SK-N-SH (cell line): ENCODE data around the gene GRWD1. TPM values are rescaled to one million over a fixed set of nuclear protein-coding genes. Genes with fewer than 3 reads are reported as not detected.
A peak's percentile ranks its signal among the peaks of the same experiment; 100 is the strongest.

ENCODE experiments used
- CTCF ChIA-PET: fragments of 300-600, 350-600 bp; formaldehyde crosslinking; extraction: SDS; loops from one replicate; lab custom pipeline; 2021; lab: Yijun Ruan, JAX
- POLR2A ChIA-PET: fragments of 350-600 bp; sonication (Branson Sonifier 250); formaldehyde crosslinking; extraction: SDS; loops from one replicate; lab custom pipeline; 2020; ENCODE audit warnings: antibody characterized with exemption, inconsistent platforms; lab: Yijun Ruan, JAX
- DNase-seq: peaks from one replicate; pipeline ENCODE4 v3.0.0; 2012
- H2AFZ ChIP-seq: fragments of 200-600 bp; sonication (generic); 2 replicates; pipeline ENCODE4 v1.8.1; 2016; ENCODE audit warnings: antibody characterized with exemption, mild to moderate bottlenecking, low read depth
- H3F3A ChIP-seq: fragments of 200-600 bp; sonication (generic); replicated peaks from 2 replicates; pipeline ENCODE3; 2016; ENCODE audit warnings: antibody characterized with exemption, mild to moderate bottlenecking; ENCODE audit not compliant: insufficient read depth
- H3K27ac ChIP-seq, 2 experiments: fragments of 200-500 bp in 1 of 2; fragments of 200-600 bp in 1 of 2; sonication (Bioruptor generic) in 1 of 2; sonication (generic), shearing (Covaris generic) in 1 of 2; 2 replicates each; pipeline versions ENCODE4 v1.5.1 to v1.6.1; 2014 to 2016; ENCODE audit warnings: low read depth in 2 of 2, inconsistent platforms in 1 of 2, low read length in 1 of 2, mild to moderate bottlenecking in 1 of 2, mixed read lengths in 1 of 2
- H3K27me3 ChIP-seq: fragments of 200-600 bp; sonication (generic), shearing (Covaris generic); 2 replicates; pipeline ENCODE4 v1.6.1; 2016; ENCODE audit warnings: mixed run types; ENCODE audit not compliant: insufficient read depth
- H3K36me3 ChIP-seq, 2 experiments: fragments of 200-500 bp in 1 of 2; fragments of 200-600 bp in 1 of 2; sonication (Bioruptor generic) in 1 of 2; sonication (generic) in 1 of 2; replicated peaks in 1 of 2; 2 replicates each; pipeline versions ENCODE3 to v1.5.1; 2014 to 2016; ENCODE audit warnings: low read length in 1 of 2, mild to moderate bottlenecking in 1 of 2; ENCODE audit not compliant: insufficient read depth in 2 of 2, control insufficient read depth in 1 of 2
- H3K4me1 ChIP-seq, 2 experiments: fragments of 200-500 bp in 1 of 2; fragments of 200-600 bp in 1 of 2; sonication (Bioruptor generic) in 1 of 2; sonication (generic), shearing (Covaris generic) in 1 of 2; 2 replicates each; pipeline versions ENCODE4 v1.5.1 to v1.6.1; 2014 to 2016; ENCODE audit warnings: low read depth in 1 of 2, low read length in 1 of 2, mixed run types in 1 of 2; ENCODE audit not compliant: insufficient read depth in 2 of 2, control insufficient read depth in 1 of 2
- H3K4me2 ChIP-seq: fragments of 200-600 bp; sonication (generic), shearing (Covaris generic); 2 replicates; pipeline ENCODE4 v1.6.1; 2017; ENCODE audit warnings: mixed run types
- H3K4me3 ChIP-seq, 2 experiments: fragments of 200-500 bp in 1 of 2; fragments of 200-600 bp in 1 of 2; sonication (Bioruptor generic) in 1 of 2; sonication (generic), shearing (Covaris generic) in 1 of 2; 2 replicates each; pipeline versions ENCODE4 v1.5.1 to v1.8.1; 2014 to 2016; ENCODE audit warnings: low read depth in 2 of 2, inconsistent platforms in 1 of 2, low read length in 1 of 2, mild to moderate bottlenecking in 1 of 2, mixed read lengths in 1 of 2, moderate library complexity in 1 of 2
- H3K79me2 ChIP-seq: fragments of 200-600 bp; sonication (generic); 2 replicates; pipeline ENCODE4 v1.8.1; 2017; ENCODE audit warnings: mild to moderate bottlenecking; ENCODE audit not compliant: insufficient read depth
- H3K9ac ChIP-seq: fragments of 200-600 bp; sonication (generic); 2 replicates; pipeline ENCODE4 v1.6.1; 2017; ENCODE audit warnings: mixed run types
- H3K9me2 ChIP-seq: fragments of 200-600 bp; sonication (generic); 2 replicates; pipeline ENCODE4 v1.6.1; 2017; ENCODE audit warnings: mixed run types
- H3K9me3 ChIP-seq: fragments of 200-600 bp; sonication (generic); 2 replicates; pipeline ENCODE4 v1.6.1; 2017; ENCODE audit warnings: mixed run types, mild to moderate bottlenecking, moderate library complexity
- H4K20me1 ChIP-seq: fragments of 200-600 bp; sonication (generic); 2 replicates; pipeline ENCODE4 v1.6.1; 2017; ENCODE audit warnings: mild to moderate bottlenecking, mixed run types; ENCODE audit not compliant: insufficient read depth
- CHD2 ChIP-seq: fragments of 150-350 bp; IDR thresholded peaks from 2 replicates; pipeline ENCODE4 v1.6.1; 2018; ENCODE audit warnings: low read length; ENCODE audit not compliant: partially characterized antibody
- CTCF ChIP-seq: fragments of 200-600 bp; sonication (generic); IDR thresholded peaks from 2 replicates; pipeline ENCODE4 v1.6.1; 2017; ENCODE audit warnings: antibody characterized with exemption, mild to moderate bottlenecking, moderate library complexity
- EP300 ChIP-seq, 2 experiments: IDR thresholded peaks; 2 replicates each; pipeline versions ENCODE4 v1.4.0 to v1.6.1; 2012; ENCODE audit warnings: borderline replicate concordance in 1 of 2, low read depth in 1 of 2, low read length in 1 of 2
- JUND ChIP-seq: IDR thresholded peaks from 2 replicates; pipeline ENCODE4 v1.4.0; 2012
- MEF2A ChIP-seq: IDR thresholded peaks from 2 replicates; pipeline ENCODE4 v1.4.0; 2012; ENCODE audit warnings: low read depth, borderline replicate concordance
- NRF1 ChIP-seq: IDR thresholded peaks from 2 replicates; pipeline ENCODE4 v1.6.1; 2012; ENCODE audit warnings: low read depth, mild to moderate bottlenecking, low read length
- REST ChIP-seq: IDR thresholded peaks from 2 replicates; pipeline ENCODE4 v1.6.1; 2012; ENCODE audit warnings: mild to moderate bottlenecking, low read depth, low read length, moderate library complexity
- RFX5 ChIP-seq: IDR thresholded peaks from 2 replicates; pipeline ENCODE4 v1.6.1; 2012; ENCODE audit warnings: mild to moderate bottlenecking, improper control_type of control experiment, low read length
- RXRA ChIP-seq: IDR thresholded peaks from 2 replicates; pipeline ENCODE4 v1.4.0; 2012; ENCODE audit warnings: low read depth, mild to moderate bottlenecking, borderline replicate concordance
- TAF1 ChIP-seq: IDR thresholded peaks from 2 replicates; pipeline ENCODE4 v1.6.1; 2012; ENCODE audit warnings: low read depth, mild to moderate bottlenecking, low read length, moderate library complexity, borderline replicate concordance
- TEAD4 ChIP-seq: IDR thresholded peaks from 2 replicates; pipeline ENCODE4 v1.4.0; 2012; ENCODE audit warnings: mild to moderate bottlenecking, borderline replicate concordance; ENCODE audit not compliant: insufficient read depth
- YY1 ChIP-seq: IDR thresholded peaks from 2 replicates; pipeline ENCODE4 v1.4.0; 2012; ENCODE audit warnings: low read depth, mild to moderate bottlenecking
- WGBS: methylation state at CpG from one replicate; pipeline ENCODE4 v1.1.6; 2017; ENCODE audit warnings: low lambda C conversion rate; 5-methylcytosine and 5-hydroxymethylcytosine counted together
- polyA plus RNA-seq, 3 experiments: library from polyadenylated mRNA; depleted of rRNA; stranded (reverse); fragments of >200 nt; gene quantifications; 2 replicates each; pipeline ENCODE4 v1.2.3, GENCODE V29; 2012

The GRWD1 gene
- polyA plus RNA-seq, 1 of the 3 experiments (the other 2 are of a cell fraction), result 36.6 TPM

GRCh38 chr19:48496959-48497727, 51.4 kb downstream of the GRWD1 start (continued):
- TF ChIP-seq REST (no peak), YY1 (no peak), EP300 (IDR thresholded peaks at IDR 0.05; ENCODE audit: borderline replicate concordance in 1 of 2, low read depth in 1 of 2, low read length in 1 of 2) (no peak)

- Histone ChIP-seq H3K27me3 (no peaks in the 10 kb centered on the region), H3K36me3 (peaks cover 2 to 11% of the 10 kb centered on the region in 2 experiments), H4K20me1 (no peaks in the 10 kb centered on the region), H3F3A (peaks cover 18% of the 10 kb centered on the region), H3K9me2 (no peaks in the 10 kb centered on the region), H3K4me2 (no peak overlapping the region), H3K27ac (no peak overlapping the region), H3K9me3 (no peaks in the 10 kb centered on the region), H2AFZ (no peak overlapping the region), H3K4me3 (no peak overlapping the region), H3K9ac (no peak overlapping the region), H3K4me1 (peaks cover 0 to 14% of the 10 kb centered on the region in 2 experiments; a peak in 1 of 4 replicates), H3K79me2 (peaks cover 11% of the 10 kb centered on the region; the same call in 1 of the 2 replicates)
- WGBS, result 63% methylated on average over 30 of the region's 46 CpGs
- TF ChIP-seq NRF1 (no peak), YY1 (no peak), JUND (no peak), TEAD4 (no peak)
- peak; percentile 52 for DNase-seq
- ChIA-PET POLR2A (no interaction called here), CTCF (interaction anchor here (1.2 to 15.9 kb wide), 2 partner anchors 8 to 88 kb away, joined by 4 to 230 read pairs; no protein-coding TSS in a partner anchor)
Observed at GRCh38 chr19:48497728-48498594, 52.2 kb downstream of the GRWD1 start.

GRCh38 chr19:48498595-48499311, 53.0 kb downstream of the GRWD1 start:
- peaks cover 2 to 11% of the 10 kb centered on the region in 2 experiments for H3K36me3 ChIP-seq
- no peak overlapping the region for H3K4me2 ChIP-seq
- H3K27ac ChIP-seq, result no peak overlapping the region
- DNase-seq, result peak; percentile 74
- POLR2A ChIA-PET, result no interaction called here
- peaks cover 0 to 14% of the 10 kb centered on the region in 2 experiments; a peak in 1 of 4 replicates for H3K4me1 ChIP-seq
- no peaks in the 10 kb centered on the region for H3K9me2 ChIP-seq
- H2AFZ ChIP-seq, result no peak overlapping the region
- CTCF ChIA-PET, result interaction anchor here (1.2 to 15.9 kb wide), 2 partner anchors 8 to 88 kb away, joined by 4 to 230 read pairs; no protein-coding TSS in a partner anchor
- no peaks in the 10 kb centered on the region for H3K9me3 ChIP-seq
- H3K79me2 ChIP-seq, result peaks cover 11% of the 10 kb centered on the region; the same call in 1 of the 2 replicates
- H3K27me3 ChIP-seq, result no peaks in the 10 kb centered on the region
- H4K20me1 ChIP-seq, result no peaks in the 10 kb centered on the region
- no peak overlapping the region for H3K9ac ChIP-seq
- peaks cover 18% of the 10 kb centered on the region for H3F3A ChIP-seq
- WGBS, result 24% methylated on average over 21 of the region's 59 CpGs
- no peak overlapping the region for H3K4me3 ChIP-seq
- no peak for TF ChIP-seq MEF2A
- TF ChIP-seq CHD2, result no peak
- no peak for TF ChIP-seq RXRA
- no peak for TF ChIP-seq YY1
- no peak for TF ChIP-seq TAF1
- no peak for TF ChIP-seq NRF1
- TF ChIP-seq CTCF, result no peak
- TF ChIP-seq TEAD4, result no peak
- no peak for TF ChIP-seq RFX5
